T-helper 2 cell treated with Interferon-gamma antibody and Interleukin-4, amounts not matched to agents 5 μg/mL and 100 μg/mL, for 36 hours (primary cell): ENCODE results near the gene KANSL2.
"Not testable (repeated sequence)": the region's sequence is repeated elsewhere in the genome, so short reads cannot be mapped to it uniquely, and the experiment has no call there.

Source experiments
- DNase-seq: peaks from one replicate; pipeline ENCODE4 v3.0.0; 2021; ENCODE audit warnings: low spot score
- H3K27ac Mint-ChIP-seq: one replicate; pipeline ENCODE4 v1.8.0; 2021; ENCODE audit warnings: mild to moderate bottlenecking, mixed read lengths
- H3K27me3 Mint-ChIP-seq: one replicate; pipeline ENCODE4 v1.8.0; 2021; ENCODE audit warnings: low read depth, mixed read lengths
- H3K36me3 Mint-ChIP-seq: one replicate; pipeline ENCODE4 v1.8.0; 2021; ENCODE audit warnings: low read depth, mixed read lengths
- H3K4me1 Mint-ChIP-seq: one replicate; pipeline ENCODE4 v1.8.0; 2021; ENCODE audit warnings: low read depth, mixed read lengths
- H3K4me3 Mint-ChIP-seq: one replicate; pipeline ENCODE4 v1.8.0; 2022; ENCODE audit warnings: mild to moderate bottlenecking, moderate library complexity, mixed read lengths
- H3K9me3 Mint-ChIP-seq: one replicate; pipeline ENCODE4 v1.8.0; 2021; ENCODE audit warnings: mixed read lengths

The KANSL2 gene

DNA sequence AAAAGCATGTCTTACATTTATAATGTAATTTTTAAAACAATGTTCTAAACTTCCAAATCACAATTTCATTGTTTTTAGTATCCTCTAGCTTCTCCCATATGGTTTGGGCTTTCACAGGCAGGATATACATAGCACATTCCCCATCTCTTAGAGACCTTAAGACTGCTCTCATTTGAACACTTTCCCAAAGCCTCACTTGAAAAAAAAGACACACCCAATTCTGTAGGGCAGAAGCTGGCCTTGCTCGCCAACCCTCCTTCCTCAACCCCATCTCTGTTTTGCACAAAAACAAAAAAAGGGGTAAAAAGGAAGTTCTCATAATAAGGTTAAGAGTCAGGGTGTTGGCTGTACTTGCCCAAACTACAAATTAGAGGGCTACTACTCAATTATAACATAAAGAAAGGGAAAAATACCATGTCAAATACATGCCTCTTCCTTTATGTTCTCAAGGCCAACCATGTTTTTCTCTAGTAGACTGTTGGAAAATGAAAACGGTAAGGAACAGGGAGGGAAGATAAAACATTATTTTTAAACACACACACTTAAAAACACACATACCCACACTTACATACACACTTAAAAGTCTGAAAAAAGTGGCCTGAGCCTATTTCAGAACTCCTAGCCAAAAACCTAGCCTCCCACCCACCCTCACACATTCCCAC, 9.9 kb upstream of the KANSL2 start:
- Mint-ChIP-seq H3K27ac (no peak overlapping the region), H3K9me3 (no peaks in the 10 kb centered on the region), H3K27me3 (no peaks in the 10 kb centered on the region), H3K36me3 (peaks cover 64% of the 10 kb centered on the region), H3K4me1 (peaks cover 12% of the 10 kb centered on the region), H3K4me3 (no peak overlapping the region)
- no peak for DNase-seq

DNA sequence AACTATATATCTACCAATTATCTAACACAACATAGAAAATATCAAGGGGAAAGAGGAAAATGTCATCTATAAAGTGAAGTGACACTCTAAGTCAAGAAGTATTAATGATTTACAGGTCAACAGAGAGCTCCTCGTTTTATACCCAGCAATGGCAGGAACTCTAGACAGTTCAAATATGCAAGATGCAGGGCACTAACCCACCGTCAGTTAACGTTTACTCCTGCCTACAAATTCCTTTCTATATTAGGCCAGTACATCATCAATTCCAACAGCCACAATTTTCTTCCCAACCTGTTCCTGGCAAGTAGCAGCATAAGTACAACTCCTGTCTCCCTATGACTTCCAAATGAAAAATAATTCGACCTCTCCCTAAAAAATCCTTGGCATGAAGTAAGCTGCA, 9.0 kb upstream of the KANSL2 start:
- H3K4me3 Mint-ChIP-seq = no peak overlapping the region

DNA sequence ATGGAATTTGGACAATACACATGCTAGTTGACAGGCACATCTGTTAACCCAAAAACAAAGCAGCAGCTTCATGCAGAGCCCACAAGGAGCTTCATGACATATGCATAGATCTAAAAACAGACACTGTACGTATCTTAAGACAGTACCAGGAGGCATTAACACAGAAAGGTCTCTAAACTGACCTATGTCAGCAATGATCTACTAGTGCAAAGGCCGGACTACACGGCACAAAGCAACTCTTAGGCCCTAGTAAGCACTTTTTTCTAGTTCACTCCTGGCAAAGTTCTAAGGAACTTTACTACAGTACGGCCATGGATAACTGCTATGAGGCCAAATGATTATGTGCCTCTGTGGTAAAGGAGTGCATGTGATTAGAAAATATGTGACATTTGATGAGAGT, 8.4 kb upstream of the KANSL2 start:
- Mint-ChIP-seq H3K4me3 (no peak overlapping the region), H3K9me3 (no peaks in the 10 kb centered on the region), H3K27ac (no peak overlapping the region), H3K4me1 (peaks cover 15% of the 10 kb centered on the region), H3K27me3 (no peaks in the 10 kb centered on the region), H3K36me3 (peaks cover 54% of the 10 kb centered on the region)
- DNase-seq = no peak

More for the DNA sequence above, 9.0 kb upstream of the KANSL2 start:
- Mint-ChIP-seq H3K4me1 (peaks cover 15% of the 10 kb centered on the region), H3K27ac (no peak overlapping the region), H3K9me3 (no peaks in the 10 kb centered on the region), H3K27me3 (no peaks in the 10 kb centered on the region), H3K36me3 (peaks cover 60% of the 10 kb centered on the region)
- DNase-seq = no peak

DNA sequence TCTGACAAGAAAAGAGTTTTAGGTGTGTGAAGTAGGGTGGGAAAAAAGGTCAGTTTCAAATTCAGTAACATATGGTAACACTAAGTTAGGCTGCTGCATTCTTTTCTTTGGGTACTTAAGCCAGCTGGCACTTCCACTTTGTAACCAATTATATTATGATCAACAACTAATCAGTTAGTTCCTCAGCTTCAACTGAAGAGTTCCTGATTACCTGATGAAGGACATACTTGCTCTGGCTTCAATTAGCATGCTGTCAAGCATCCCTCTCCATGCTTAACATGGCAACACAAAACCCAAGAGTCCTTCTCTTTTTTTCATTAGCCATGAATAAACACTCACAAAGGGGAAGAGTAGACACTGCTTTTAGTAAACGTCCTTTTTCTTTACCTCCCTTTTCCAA, 6.8 kb upstream of the KANSL2 start:
- no peak overlapping the region for H3K27ac Mint-ChIP-seq
- no peaks in the 10 kb centered on the region for H3K27me3 Mint-ChIP-seq
- H3K4me3 Mint-ChIP-seq = no peak overlapping the region
- peaks cover 15% of the 10 kb centered on the region for H3K4me1 Mint-ChIP-seq
- H3K36me3 Mint-ChIP-seq = peaks cover 41% of the 10 kb centered on the region
- no peak for DNase-seq
- H3K9me3 Mint-ChIP-seq = no peaks in the 10 kb centered on the region

DNA sequence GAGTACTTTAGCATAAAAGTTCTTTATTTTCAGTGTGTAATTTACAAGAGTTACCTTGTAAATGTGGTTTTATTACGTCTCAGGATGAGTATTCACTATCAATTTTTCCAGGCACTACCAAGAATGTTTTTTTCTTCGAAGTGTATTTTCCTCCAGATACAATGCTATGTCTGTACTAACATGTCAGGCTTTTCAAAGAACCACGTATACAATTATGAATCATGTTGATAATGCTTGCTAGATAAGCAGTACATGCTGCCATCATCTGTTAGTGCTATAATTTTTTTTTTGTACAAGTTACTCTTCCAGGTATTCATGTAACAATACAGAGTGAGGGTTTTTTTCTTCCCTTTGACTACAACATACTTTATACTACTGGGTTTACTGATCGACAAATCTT, 5.6 kb upstream of the KANSL2 start:
- Mint-ChIP-seq H3K4me3 (no peak overlapping the region), H3K27ac (no peak overlapping the region), H3K9me3 (no peaks in the 10 kb centered on the region), H3K4me1 (peaks cover 17% of the 10 kb centered on the region), H3K36me3 (peaks cover 31% of the 10 kb centered on the region), H3K27me3 (no peaks in the 10 kb centered on the region)
- DNase-seq = no peak

DNA sequence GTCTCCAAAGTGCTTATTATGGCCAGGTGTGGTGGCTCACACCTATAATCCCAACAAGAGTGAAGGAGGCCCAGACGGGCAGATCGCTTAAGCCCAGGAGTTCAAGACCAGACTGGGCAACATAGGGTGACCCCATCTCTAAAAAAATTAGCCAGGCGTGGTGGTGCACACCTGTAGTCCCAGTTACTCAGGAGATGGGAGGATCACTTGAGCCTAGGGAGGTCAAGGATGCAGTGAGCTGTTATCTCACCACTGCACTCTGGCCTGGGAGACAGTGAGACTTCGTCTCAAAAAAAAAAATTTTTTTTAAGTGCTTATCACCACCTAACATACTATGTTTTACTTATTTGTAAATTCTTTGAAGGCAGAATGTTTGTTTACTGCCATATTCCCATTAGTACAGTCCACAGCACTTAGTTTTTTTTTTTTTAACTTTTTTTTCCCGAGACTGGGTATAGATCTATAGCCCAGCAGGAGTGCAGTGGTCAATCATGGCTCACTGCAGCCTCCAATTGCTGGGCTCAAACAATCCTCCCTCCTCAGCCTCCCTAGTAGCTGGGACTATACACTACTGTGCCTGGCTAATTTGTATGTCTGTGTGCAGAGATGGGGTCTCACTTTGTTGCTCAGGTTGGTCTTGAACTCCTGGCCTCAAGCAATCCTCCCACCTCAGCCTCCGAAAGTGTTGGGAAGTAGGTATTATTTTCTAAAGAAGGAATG, 4.7 kb upstream of the KANSL2 start:
- Mint-ChIP-seq H3K4me1 (peaks cover 17% of the 10 kb centered on the region), H3K27ac (no peak overlapping the region), H3K4me3 (no peak overlapping the region), H3K9me3 (no peaks in the 10 kb centered on the region), H3K36me3 (peaks cover 31% of the 10 kb centered on the region), H3K27me3 (no peaks in the 10 kb centered on the region)
- no peak for DNase-seq

DNA sequence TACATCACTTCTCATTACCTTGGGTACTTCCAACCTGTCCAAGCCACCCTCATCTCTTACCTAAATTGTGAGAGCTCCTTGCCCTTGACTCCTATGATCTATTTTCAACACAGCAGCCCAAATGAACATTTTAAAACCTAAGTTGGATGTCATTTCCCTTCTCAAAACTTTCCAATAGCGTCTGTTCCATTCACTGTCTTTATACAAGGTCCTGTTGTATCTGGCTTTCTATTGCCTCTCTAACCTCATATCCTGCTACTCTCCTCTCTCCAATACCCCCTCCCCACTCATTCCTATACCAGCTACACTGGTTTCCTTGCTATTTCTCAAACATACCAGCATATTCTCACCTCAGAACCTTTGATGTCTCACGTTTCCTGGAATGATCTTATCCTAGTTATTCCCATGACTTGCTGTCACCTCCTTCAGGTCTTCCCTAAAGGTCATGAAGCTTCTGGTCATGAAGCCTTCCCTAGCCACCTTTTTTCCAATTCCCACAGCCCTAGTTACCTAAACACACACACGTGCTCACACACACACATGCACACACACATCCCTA, 4.1 kb upstream of the KANSL2 start:
- Mint-ChIP-seq H3K4me1 (peaks cover 18% of the 10 kb centered on the region), H3K9me3 (no peaks in the 10 kb centered on the region), H3K27me3 (no peaks in the 10 kb centered on the region), H3K27ac (no peak overlapping the region), H3K36me3 (peaks cover 30% of the 10 kb centered on the region), H3K4me3 (no peak overlapping the region)
- no peak for DNase-seq

DNA sequence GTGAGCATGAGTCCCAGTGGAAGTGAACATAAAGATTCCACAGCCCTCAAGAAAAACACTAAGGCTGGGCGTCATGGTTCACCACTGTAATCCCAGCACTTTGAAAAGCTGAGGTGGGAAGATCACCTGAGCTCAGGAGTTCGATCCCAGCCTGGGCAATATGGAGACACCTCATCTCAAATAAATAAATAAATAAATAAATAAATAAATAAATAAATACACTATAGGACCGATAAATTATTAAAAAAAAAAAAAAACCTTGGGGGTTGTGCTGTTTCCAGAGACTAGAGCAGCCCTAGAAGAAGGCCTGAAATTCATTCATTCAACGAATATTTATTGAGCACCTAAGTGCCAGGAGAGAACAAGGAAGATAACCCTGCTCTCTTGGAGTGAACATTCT, 1.5 kb upstream of the KANSL2 start:
- peaks cover 29% of the 10 kb centered on the region for H3K4me1 Mint-ChIP-seq
- peaks cover 34% of the 10 kb centered on the region for H3K36me3 Mint-ChIP-seq
- DNase-seq = no peak
- no peak overlapping the region for H3K27ac Mint-ChIP-seq
- no peaks in the 10 kb centered on the region for H3K9me3 Mint-ChIP-seq
- H3K27me3 Mint-ChIP-seq = no peaks in the 10 kb centered on the region
- H3K4me3 Mint-ChIP-seq = no peak overlapping the region

DNA sequence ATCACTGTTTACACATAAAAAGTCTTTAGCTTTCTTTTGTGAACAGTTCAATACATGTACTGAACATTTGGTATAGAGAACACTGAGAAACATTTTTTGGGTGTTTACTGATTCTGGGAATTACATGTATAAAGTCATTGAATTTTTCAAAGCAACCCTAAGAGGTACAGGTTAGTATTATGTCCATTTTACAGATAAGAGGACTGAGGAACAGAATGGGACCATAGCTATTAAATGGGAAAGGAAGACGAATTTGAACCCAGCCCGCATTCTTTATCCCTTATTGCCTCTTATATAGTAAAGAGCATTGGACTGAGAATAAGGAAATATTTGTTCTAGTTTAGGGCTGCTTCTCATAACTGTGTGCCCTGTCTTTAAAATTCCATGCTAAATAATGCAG, 889 bp upstream of the KANSL2 start:
- H3K27ac Mint-ChIP-seq = no peak overlapping the region

DNA sequence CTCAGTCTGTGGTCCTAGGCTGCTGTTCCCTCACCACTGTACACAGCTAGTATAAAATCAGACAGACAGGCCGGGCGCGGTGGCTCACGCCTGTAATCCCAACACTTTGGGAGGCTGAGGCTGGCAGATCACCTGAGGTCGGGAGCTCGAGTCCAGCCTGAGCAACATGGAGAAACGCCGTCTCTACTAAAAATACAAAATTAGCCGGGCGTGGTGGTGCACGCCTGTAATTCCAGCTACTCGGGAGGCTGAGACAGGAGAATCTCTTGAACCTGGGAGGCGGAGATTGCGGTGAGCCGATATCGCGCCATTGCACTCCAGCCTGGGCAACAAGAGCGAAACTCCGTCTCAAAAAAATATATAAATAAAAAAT, 481 bp upstream of the KANSL2 start:
- peaks cover 34% of the 10 kb centered on the region for H3K36me3 Mint-ChIP-seq
- DNase-seq, H3K27me3 Mint-ChIP-seq, H3K9me3 Mint-ChIP-seq: not testable (repeated sequence)
- peaks cover 36% of the 10 kb centered on the region for H3K4me1 Mint-ChIP-seq
- peak overlapping the region; percentile 96 for H3K4me3 Mint-ChIP-seq
- peak overlapping the region; percentile 96 for H3K27ac Mint-ChIP-seq

More for the DNA sequence above, 889 bp upstream of the KANSL2 start:
- Mint-ChIP-seq H3K9me3 (no peaks in the 10 kb centered on the region), H3K36me3 (peaks cover 33% of the 10 kb centered on the region), H3K4me3 (peak overlapping the region; percentile 96), H3K4me1 (peaks cover 33% of the 10 kb centered on the region), H3K27me3 (no peaks in the 10 kb centered on the region)
- no peak for DNase-seq

DNA sequence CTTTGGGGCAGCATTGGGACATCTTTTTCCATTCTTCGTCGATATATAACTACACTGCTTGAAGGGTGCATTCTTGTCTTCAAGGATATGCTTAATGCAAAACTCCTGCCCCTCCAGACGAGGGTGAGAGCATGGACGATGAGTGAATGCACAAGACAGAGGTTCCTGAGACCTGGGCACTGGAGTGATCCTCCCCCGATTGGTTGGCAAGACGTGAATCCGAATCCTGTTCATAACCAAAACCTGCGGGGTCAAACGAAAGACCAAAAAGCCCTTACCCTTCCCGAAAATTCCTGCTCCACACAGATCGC, 684 bp downstream of the KANSL2 start:
- Mint-ChIP-seq H3K36me3 (peaks cover 41% of the 10 kb centered on the region), H3K27me3 (no peaks in the 10 kb centered on the region), H3K27ac (peak overlapping the region; percentile 96), H3K4me3 (peak overlapping the region; percentile 96), H3K4me1 (peaks cover 38% of the 10 kb centered on the region), H3K9me3 (no peaks in the 10 kb centered on the region)
- no peak for DNase-seq

DNA sequence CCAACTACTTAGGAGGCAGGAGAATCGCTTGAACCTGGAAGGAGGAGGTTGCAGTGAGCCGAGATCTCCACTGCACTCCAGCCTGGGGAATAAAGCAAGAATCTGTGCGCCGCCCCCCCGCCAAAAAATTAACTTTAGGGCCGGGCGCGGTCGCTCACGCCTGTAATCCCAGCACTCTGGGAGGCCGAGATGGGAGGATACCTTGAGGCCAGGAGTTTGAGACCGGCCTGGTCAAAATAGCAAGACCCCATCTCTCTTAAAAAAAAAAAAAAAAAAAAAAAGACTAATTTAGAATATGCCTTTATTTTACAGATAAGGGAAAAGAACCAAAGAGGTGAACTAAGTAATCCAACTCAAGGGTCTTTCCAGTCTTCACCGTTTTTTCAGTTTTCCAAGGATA, 1.2 kb downstream of the KANSL2 start:
- no peak for DNase-seq
- H3K4me3 Mint-ChIP-seq = peak overlapping the region; percentile 96
- no peaks in the 10 kb centered on the region for H3K9me3 Mint-ChIP-seq
- peaks cover 45% of the 10 kb centered on the region for H3K36me3 Mint-ChIP-seq
- peaks cover 37% of the 10 kb centered on the region for H3K4me1 Mint-ChIP-seq
- H3K27ac Mint-ChIP-seq = peak overlapping the region; percentile 96
- no peaks in the 10 kb centered on the region for H3K27me3 Mint-ChIP-seq

DNA sequence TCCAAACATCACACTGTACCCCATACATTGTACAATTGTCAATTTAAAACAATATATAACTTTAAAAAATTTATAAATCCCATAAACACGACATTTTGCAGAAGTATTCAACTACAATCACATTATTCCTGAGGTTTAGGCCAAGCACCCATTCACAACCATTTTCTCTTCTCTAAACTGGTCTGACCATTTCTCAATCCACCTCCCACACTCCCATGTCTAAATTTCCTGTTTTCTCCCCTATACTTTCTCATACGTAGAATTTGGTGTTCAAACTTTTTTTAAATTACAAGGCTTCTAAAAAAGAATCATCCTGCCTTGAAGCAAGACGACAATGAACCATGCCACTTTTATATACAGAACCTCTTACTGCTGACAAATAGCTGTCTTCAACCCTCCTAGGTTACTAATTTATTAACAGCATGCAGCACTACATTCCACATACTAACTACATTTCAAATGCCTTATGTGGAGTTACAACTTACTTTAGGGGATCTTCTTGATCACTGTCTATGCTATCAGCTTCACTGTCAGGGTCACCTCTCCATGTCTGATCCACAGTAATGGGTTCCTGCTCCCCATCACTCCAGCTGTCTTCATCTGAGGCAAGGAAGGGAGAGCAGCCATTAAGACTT, 3.4 kb downstream of the KANSL2 start:
- Mint-ChIP-seq H3K4me1 (peaks cover 38% of the 10 kb centered on the region), H3K36me3 (peaks cover 46% of the 10 kb centered on the region), H3K27ac (peak overlapping the region; percentile 85), H3K27me3 (no peaks in the 10 kb centered on the region), H3K4me3 (peak overlapping the region; percentile 87), H3K9me3 (no peaks in the 10 kb centered on the region)
- no peak for DNase-seq

DNA sequence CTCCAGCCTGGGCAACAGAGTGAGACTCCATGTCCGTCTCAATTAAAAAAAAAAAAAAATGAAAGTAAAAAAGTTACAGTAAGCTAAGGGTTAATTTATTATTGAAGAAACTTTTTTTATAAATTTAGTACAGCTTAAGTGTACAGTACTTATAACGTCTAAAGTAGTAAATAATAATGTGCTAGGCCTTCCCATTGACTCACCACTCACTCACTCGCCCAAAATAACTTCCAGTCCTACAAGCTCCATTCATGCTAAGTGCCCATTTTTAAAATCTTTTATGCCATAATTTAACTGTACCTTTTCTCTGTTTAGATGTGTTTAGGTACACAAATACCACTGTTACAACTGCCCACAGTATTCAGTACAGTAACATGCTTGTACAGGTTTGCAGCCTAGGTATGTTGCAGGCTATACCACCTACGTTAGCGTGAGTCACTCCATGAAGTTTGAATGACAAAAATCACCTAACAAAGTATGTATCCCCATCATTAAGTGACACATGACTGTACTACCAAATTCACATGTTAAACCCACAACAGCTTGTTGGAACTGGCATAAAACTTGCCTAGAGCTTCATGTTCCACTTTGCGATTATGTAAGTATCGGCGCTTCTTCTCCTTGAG, 10.7 kb downstream of the KANSL2 start:
- Mint-ChIP-seq H3K36me3 (peaks cover 45% of the 10 kb centered on the region), H3K27me3 (no peaks in the 10 kb centered on the region), H3K27ac (no peak overlapping the region), H3K9me3 (no peaks in the 10 kb centered on the region), H3K4me3 (no peak overlapping the region), H3K4me1 (peaks cover 9% of the 10 kb centered on the region)
- no peak for DNase-seq
